Mucosa of descending colon (tissue), 3 donors: ENCODE data around the gene STK32B. TPM values are rescaled to one million over a fixed set of nuclear protein-coding genes. Genes with fewer than 3 reads are reported as not detected.

Source experiments
- ATAC-seq: fragments of 200-7000 bp; cut with Tn5 transposase; one replicate; pipeline ENCODE4 v1.9.1; 2020; ENCODE audit warnings: mild to moderate bottlenecking, moderate library complexity
- DNase-seq, 3 donors: peaks; one replicate each; pipeline ENCODE4 v3.0.0-alpha.2; 2020
- H3K36me3 ChIP-seq: fragments of 200-600 bp; one replicate; pipeline ENCODE4 v1.8.0; 2021; ENCODE audit warnings: low read depth, mild to moderate bottlenecking
- H3K4me1 ChIP-seq: fragments of 200-600 bp; one replicate; pipeline ENCODE4 v1.8.0; 2021; ENCODE audit warnings: low read depth, mild to moderate bottlenecking
- H3K4me3 ChIP-seq: fragments of 200-600 bp; one replicate; pipeline ENCODE4 v1.8.0; 2021; ENCODE audit warnings: mild to moderate bottlenecking
- H3K9me3 ChIP-seq: fragments of 200-600 bp; one replicate; pipeline ENCODE4 v1.8.0; 2021; ENCODE audit warnings: mild to moderate bottlenecking
- CTCF ChIP-seq: fragments of 200-600 bp; IDR thresholded peaks from one replicate; pipeline ENCODE4 v1.8.0; 2022; ENCODE audit warnings: antibody characterized with exemption, mild to moderate bottlenecking
- intact Hi-C, 2 donors: fragments of 100-400 bp; cut with DNase I in 1 of 2; cut with micrococcal nuclease in 1 of 2; formaldehyde crosslinking; loops; one replicate each; pipeline versions ENCODE4 v1.11.0 to v1.11.1; 2022; cut with DNase I, micrococcal nuclease
- total RNA-seq, 3 donors: library from RNA; stranded (reverse); fragmentation: NEBNext Ultra II Directional in 2 of 3; extraction: Animal tissue kit (Norgen Biotek cat#: 25700) in 2 of 3; gene quantifications; one replicate each; pipeline versions ENCODE4 v1.2.1 to v1.2.4, GENCODE V29; 2021 to 2023
- donor health status: DM: no; HTN: no; CAD: no; lungs with moderate emphysema.
- donor health status: DM: no; HTN: no; CAD: no.
- donor health status: DM: no; HTN: yes; CAD: no.

The STK32B gene
- total RNA-seq, 3 donors from 2014 or later, result 0.67 to 2.2 (median 1.1) TPM

- TF ChIP-seq CTCF, result no peak
- intact Hi-C loops, result no loop called here
- no peak for ATAC-seq
- Histone ChIP-seq H3K4me1 (no peaks in the 10 kb centered on the region), H3K9me3 (no peaks in the 10 kb centered on the region), H3K36me3 (no peaks in the 10 kb centered on the region), H3K4me3 (no peak overlapping the region)
- DNase-seq, result no peak
These were observed 421.8 kb downstream of the STK32B start for GRCh38 chr4:5473125-5473524.

- H3K9me3 ChIP-seq, result no peaks in the 10 kb centered on the region
- H3K36me3 ChIP-seq, result no peaks in the 10 kb centered on the region
- no peak overlapping the region for H3K4me3 ChIP-seq
- no peak for ATAC-seq
- TF ChIP-seq CTCF, result no peak
- no peaks in the 10 kb centered on the region for H3K4me1 ChIP-seq
- intact Hi-C loops, result no loop called here
- DNase-seq, result no peak
These were observed 423.5 kb downstream of the STK32B start for GRCh38 chr4:5474756-5475155.

- H3K36me3 ChIP-seq, result no peaks in the 10 kb centered on the region
- intact Hi-C loops, result no loop called here
- no peaks in the 10 kb centered on the region for H3K9me3 ChIP-seq
- H3K4me3 ChIP-seq, result no peak overlapping the region
- H3K4me1 ChIP-seq, result no peaks in the 10 kb centered on the region
- DNase-seq (peak in 1 of 3 donors; percentile 20), ATAC-seq (no peak)
- no peak for TF ChIP-seq CTCF
These were observed 426.3 kb downstream of the STK32B start for GRCh38 chr4:5477613-5478012.

- H3K4me3 ChIP-seq, result no peak overlapping the region
- DNase-seq, result no peak
- no peak for ATAC-seq
- H3K36me3 ChIP-seq, result no peaks in the 10 kb centered on the region
- TF ChIP-seq CTCF, result no peak
- no peaks in the 10 kb centered on the region for H3K4me1 ChIP-seq
- H3K9me3 ChIP-seq, result no peaks in the 10 kb centered on the region
- intact Hi-C loops, result no loop called here
These were observed 426.9 kb downstream of the STK32B start for GRCh38 chr4:5478169-5478568.

GRCh38 chr4:5478697-5479096 lies 427.4 kb downstream of the STK32B start:
- no peak for TF ChIP-seq CTCF
- H3K36me3 ChIP-seq, result no peaks in the 10 kb centered on the region
- intact Hi-C loops, result no loop called here
- H3K4me1 ChIP-seq, result no peaks in the 10 kb centered on the region
- H3K4me3 ChIP-seq, result no peak overlapping the region
- no peak for ATAC-seq
- no peak for DNase-seq
- no peaks in the 10 kb centered on the region for H3K9me3 ChIP-seq

- no peak for ATAC-seq
- no peak overlapping the region for H3K4me3 ChIP-seq
- H3K4me1 ChIP-seq, result no peaks in the 10 kb centered on the region
- no peak for DNase-seq
- no peaks in the 10 kb centered on the region for H3K36me3 ChIP-seq
- no peaks in the 10 kb centered on the region for H3K9me3 ChIP-seq
- intact Hi-C loops, result no loop called here
- no peak for TF ChIP-seq CTCF
These were observed 428.3 kb downstream of the STK32B start for GRCh38 chr4:5479518-5480060.
